Activated CD4-positive, alpha-beta T cell treated with anti-CD3 and anti-CD28 coated beads, Interleukin-2, amount 50 U/mL, for 4 hours (primary cell): Measurements from ENCODE around the gene SPRY2.
"Not testable (repeated sequence)": the region's sequence is repeated elsewhere in the genome, so short reads cannot be mapped to it uniquely, and the experiment has no call there.

ENCODE experiments used
- DNase-seq, 2 experiments: peaks; one replicate each; pipeline ENCODE4 v3.0.0-alpha.2; 2020

SPRY2 gene

GRCh38 chr13:80341101-80341755 is at the start of gene SPRY2:
Gene SPRY2, minus strand, starts transcription at chr13:80341126. Its CDS starts 3,421 bp downstream, at chr13:80337705.
- DNase-seq = no peak

- DNase-seq = no peak
These were observed 49.4 kb upstream of the SPRY2 start for GRCh38 chr13:80390338-80390737.

- no peak for DNase-seq
These were observed 48.4 kb upstream of the SPRY2 start for GRCh38 chr13:80389073-80390038.

GRCh38 chr13:80388506-80388905 is 47.6 kb upstream of the SPRY2 start:
- DNase-seq = no peak

- DNase-seq = no peak
These were observed 45.7 kb upstream of the SPRY2 start for GRCh38 chr13:80386592-80386991.

GRCh38 chr13:80386002-80386401 is 45.1 kb upstream of the SPRY2 start:
- no peak for DNase-seq

DNA sequence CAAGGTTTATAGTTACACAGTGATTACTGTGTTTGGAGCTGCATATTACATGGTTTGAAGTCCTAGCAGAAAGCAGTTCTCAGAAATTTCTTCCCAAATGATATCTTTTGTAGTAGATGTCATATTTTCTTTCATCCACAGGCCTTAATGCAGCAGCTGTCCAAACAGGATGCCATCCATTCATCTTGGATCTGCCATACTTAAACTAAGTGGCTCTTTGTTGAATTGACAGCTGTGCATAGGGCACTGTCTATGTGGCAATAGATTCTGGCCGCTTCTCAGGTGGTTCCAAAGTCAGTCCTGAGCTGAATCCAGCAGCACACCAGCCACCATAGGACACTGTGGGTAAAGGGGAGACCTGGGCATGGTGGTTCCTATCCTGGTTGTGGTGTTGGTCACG is 41.6 kb upstream of the SPRY2 start:
- DNase-seq = no peak

DNA sequence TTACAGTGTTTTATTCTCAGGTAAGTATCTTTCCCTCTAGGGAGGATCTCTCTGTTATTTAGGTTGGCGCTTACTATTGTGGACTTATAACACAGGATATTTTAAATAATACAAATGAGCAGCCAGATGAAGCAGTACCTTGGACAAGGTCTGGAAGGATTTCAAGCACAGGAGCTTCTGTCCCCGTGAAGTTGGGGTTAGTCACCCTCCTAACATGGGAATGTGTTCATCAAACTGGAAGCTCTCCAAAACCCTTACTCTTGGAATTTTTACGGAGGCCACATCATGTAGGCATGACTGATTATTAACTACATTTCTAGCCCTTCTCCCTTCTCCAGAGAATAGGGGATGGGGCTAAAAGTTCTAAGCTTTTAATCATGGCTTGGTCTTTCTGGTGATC is 38.3 kb upstream of the SPRY2 start:
- DNase-seq = no peak

GRCh38 chr13:80376554-80376953 is 35.6 kb upstream of the SPRY2 start:
- DNase-seq = no peak

- DNase-seq = no peak
These were observed 34.0 kb upstream of the SPRY2 start for GRCh38 chr13:80374901-80375300.

DNA sequence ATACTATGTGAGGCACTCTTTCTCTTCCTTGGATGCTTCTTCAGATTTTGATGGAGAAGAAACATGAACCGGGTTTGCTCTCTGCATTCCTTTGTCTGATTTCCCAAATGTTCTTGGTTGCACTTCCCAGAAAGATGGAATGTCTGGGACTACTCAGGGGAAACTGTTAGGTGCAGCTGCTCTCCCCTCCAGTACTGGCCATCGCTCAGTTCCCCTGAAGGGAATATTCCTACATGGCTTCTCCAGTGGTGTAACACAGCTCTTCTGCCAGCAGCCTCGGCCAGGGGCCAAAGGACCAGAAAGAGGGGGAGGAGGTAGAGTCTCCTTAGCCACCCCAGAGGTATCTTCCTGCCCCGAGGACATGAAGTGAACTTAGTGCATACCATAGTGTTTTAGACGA is 33.5 kb upstream of the SPRY2 start:
- DNase-seq = no peak

DNA sequence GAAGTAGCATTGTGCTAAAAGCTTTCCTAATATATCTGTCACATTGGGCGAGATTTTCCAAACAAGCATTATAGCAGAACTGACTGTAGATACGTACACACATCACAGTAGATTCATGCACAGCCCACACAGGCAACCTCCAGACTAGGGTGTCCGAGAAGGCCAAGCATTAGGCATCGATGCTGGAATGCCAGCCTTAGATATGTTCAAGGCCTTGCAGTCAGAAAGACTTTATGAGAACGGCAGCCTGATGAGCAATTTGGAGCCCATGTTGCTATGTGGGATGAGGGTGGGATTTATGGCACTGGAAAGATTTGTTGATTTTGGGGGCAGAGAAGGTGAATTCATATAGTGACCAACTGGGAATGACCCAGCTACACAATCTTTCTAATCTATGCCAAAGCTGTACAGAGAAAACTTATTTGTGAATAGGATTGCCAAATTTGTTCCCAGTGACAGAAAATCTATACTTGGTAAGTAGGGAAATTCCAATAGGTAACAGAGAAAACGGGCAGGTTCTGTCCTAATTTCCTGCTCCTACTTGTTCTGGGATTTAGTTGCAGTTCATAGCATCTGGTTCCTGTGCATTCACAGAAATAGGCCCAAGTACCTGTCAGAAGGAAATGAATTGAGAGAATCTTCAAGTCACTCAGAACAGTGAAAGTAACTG is 31.0 kb upstream of the SPRY2 start:
- no peak for DNase-seq

DNA sequence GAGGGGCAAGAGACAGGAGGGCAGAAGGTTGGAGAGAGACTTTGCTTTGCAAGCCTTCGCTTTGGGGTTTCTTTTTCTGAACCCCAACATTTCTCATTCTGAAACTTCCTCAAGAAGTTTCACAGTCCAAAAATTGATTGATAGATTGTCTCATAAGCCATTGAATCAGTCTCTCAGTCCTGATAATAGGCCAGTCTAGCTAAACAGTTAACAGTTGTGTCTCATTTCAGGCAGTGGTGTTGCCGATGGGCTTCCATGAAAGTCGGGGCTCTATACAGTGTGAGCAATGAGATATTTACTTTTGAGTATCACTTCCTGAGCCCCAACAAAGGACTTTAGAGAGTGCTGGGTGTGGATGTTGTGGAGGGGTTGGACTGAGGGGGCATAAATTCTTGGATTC is 26.5 kb upstream of the SPRY2 start:
- DNase-seq = no peak

DNA sequence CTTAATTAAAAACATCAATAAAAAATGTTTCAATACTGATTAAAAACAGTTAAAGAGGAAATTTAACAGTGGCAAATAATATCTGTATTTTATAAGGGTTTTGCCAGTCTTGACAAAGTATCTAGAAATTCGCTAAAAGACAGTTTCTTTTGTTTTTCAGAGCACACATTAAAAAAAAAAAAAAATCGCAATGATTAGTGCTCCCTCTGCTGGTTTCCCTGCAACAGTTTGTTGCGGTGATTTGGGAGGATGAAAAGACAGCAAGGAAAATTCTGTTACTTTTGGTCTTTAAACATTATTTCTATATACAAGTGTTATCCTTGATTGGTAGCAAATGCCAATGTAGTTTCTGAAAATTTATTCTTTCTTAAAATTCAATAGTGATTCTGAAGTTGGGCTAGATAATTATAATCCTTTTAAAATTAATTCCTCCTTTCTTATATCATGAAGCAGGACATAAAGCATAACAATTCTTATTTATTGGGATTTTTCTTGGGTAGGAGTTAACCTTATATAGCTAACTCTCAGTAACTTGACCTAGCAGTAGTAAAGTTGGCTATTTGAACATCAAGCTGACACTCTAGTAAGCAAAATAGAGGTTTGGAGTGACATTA is 23.1 kb upstream of the SPRY2 start:
- DNase-seq = no peak

DNA sequence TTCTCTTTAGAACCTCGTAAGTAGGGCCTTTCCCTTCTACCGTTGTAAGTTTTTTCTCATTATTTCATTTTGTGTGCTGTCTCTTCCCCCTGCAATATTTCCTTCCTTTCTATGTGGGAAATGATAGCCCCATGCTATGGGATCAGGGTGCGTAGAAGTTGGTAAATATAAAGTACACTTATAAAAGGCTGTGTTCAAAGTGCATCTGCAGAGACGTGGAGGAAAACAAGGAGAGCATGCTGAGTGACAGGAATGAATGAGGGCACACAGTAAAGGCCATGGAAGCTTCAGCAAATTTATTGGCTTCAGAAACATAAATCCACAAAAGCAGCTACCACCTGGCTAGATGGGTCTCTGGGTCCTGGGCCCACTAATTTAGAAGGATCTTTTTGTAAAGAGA is 21.6 kb upstream of the SPRY2 start:
- no peak for DNase-seq

GRCh38 chr13:80361883-80362327 is 21.0 kb upstream of the SPRY2 start:
- no peak for DNase-seq

DNA sequence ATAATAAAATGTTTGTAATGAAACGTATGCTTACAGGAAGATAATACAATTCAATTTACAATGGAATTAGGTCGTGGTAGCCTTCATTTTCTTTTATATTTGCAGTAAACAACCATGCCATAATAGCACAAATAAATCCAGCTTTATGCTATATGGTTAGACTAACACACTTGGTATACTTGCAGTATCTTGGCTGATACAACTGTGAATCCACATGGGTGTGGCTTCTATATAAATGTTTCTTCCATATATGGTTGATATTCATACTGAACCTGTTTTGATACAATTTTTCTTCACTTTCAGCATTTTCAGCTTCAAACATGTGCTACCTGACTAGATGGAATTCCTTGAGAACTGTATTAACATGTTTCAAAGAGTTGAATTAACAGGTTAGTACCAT is 20.4 kb upstream of the SPRY2 start:
- DNase-seq = no peak

DNA sequence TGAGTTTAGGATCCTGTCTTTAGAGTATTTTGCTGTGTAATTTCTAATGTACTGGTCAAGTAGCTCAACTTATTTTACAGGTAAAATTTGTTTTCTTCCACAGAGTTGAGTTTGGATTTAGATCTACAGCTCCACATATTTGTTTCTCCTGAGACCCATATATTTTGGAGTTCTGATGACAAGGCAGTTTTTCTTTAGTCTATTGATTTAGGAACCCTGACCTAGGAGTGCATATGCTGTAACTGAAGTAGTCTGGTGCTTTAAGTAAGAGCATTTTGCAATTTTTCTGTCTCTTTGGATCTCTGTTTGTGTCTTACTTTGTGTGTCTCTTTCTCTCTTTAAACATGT is 19.5 kb upstream of the SPRY2 start:
- DNase-seq = no peak

DNA sequence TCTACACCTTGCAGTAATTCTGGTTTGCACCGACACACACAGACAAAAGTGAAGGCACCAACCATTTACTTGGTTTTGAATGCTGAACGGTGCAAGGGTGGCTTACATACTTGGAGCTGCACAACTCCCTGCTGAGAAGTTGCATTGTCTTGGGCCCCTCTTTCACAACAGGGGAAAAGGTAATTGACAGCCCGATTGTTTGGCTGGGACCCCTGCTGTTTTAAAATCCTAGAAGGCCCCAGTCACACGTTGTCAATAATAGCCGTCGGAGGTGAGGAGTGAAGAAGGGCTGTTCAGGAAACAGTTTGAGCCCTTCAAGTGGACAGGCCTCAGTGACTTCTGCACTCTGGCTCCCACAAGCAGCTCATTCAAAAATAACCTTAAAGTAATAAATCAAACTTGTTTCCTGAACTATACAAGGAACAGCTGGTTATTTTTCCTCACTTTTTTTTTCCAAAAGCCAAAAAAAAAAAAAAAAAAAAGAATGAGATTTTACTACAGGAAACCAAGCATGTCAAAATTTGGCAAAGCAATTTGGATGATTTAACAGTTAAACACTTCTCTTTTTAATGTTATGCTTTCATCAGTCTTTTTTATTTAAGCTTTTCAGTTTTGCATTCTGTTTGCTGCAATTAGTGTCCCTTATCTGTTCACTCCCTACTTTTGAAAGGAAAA is 19.0 kb upstream of the SPRY2 start:
- no peak for DNase-seq

DNA sequence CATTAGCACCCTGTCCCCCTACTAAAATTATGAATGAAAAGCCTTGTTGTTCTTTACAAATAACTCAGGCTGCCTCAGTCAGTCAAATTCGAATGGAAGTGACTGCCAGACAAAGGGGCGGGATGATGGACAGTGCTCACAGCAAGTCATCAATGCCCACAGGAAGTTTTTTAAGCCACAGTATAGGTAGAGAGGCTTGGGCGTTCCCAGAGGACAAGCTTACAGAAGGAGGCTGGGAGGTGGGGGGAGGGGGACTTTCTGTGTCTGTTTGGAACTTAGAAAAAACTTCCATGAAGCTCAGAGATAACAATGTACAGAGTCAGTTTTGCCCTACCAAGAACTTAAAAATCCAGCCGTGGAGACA is 18.5 kb upstream of the SPRY2 start:
- DNase-seq = no peak

- not testable (repeated sequence) for DNase-seq
These were observed 14.7 kb upstream of the SPRY2 start for GRCh38 chr13:80355496-80356094.

- no peak for DNase-seq
These were observed 7.8 kb upstream of the SPRY2 start for GRCh38 chr13:80348750-80349149.
